ENCODE data around the gene DDX49. TPM values are rescaled to one million over a fixed set of nuclear protein-coding genes. Genes with fewer than 3 reads are reported as not detected.
A peak's percentile ranks its signal among the peaks of the same experiment; 100 is the strongest.

Gene DDX49
- total and polyA plus RNA-seq, 8 donors, result 17.5 to 42.2 (median 24.5) TPM

DNA sequence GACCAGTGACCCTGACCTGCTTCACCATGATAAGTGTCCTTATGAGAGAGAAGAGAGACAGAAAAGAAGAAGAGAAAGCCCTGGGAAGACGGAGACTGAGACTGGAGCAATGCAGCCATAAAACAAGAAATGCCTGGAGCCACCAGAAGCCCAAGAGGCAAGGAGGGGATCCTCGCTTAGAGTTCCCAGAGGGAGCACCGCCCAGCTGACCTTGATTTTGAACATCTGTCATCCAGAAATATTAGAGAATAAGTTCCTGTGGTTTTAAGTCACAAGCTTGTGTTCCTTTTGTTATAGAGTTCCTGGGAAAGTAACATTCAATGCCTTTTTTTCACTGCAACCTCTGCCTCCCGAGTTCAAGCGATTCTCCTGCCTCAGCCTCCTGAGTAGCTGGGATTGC lies 43.8 kb upstream of the DDX49 start:
- no peak overlapping the region for H3K27ac ChIP-seq
- intact Hi-C loops (cut with DNase I), result no loop called here
- no peaks in the 10 kb centered on the region for H3K27me3 ChIP-seq
- no peak for FAIRE-seq
- no peaks in the 10 kb centered on the region for H3K36me3 ChIP-seq
- no peaks in the 10 kb centered on the region for H3K4me1 ChIP-seq
- WGBS, 2 donors, result 93% methylated on average over 5 of the region's 5 CpGs
- H3K4me3 ChIP-seq, result no peak overlapping the region
- TF ChIP-seq, protein P1, sequence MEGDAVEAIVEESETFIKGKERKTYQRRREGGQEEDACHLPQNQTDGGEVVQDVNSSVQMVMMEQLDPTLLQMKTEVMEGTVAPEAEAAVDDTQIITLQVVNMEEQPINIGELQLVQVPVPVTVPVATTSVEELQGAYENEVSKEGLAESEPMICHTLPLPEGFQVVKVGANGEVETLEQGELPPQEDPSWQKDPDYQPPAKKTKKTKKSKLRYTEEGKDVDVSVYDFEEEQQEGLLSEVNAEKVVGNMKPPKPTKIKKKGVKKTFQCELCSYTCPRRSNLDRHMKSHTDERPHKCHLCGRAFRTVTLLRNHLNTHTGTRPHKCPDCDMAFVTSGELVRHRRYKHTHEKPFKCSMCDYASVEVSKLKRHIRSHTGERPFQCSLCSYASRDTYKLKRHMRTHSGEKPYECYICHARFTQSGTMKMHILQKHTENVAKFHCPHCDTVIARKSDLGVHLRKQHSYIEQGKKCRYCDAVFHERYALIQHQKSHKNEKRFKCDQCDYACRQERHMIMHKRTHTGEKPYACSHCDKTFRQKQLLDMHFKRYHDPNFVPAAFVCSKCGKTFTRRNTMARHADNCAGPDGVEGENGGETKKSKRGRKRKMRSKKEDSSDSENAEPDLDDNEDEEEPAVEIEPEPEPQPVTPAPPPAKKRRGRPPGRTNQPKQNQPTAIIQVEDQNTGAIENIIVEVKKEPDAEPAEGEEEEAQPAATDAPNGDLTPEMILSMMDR (IDR thresholded peaks at IDR 0.05), result no peak
- no peak for ATAC-seq
- no peak for DNase-seq
- H3K9me3 ChIP-seq, result no peaks in the 10 kb centered on the region

DNA sequence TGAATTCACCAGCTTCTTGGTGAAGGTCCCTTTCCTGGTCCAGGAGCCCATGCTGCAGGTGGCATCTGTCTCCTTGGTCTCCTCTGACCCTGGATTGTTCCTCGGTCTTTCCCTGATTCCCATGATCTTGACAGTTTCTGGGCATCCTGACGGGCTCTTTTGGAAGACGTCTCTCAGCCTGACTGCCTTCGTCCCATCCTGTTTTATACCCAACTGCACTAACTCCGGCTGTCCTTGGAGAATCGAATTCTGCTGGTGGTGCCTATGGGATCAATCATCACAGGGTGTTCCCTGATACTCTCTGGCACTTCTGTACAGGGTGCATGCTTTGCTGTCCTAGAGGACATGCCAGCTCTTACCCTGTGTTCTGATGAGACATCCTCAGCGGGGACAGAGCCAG lies 42.6 kb upstream of the DDX49 start:
- no peak overlapping the region for H3K27ac ChIP-seq
- TF ChIP-seq, protein P1 (IDR thresholded peaks at IDR 0.05), result no peak
- ATAC-seq (no peak), DNase-seq (no peak), FAIRE-seq (no peak)
- intact Hi-C loops (cut with DNase I), result no loop called here
- no peak overlapping the region for H3K4me3 ChIP-seq
- no peaks in the 10 kb centered on the region for H3K27me3 ChIP-seq
- H3K4me1 ChIP-seq, result no peaks in the 10 kb centered on the region
- 93% methylated on average over 7 of the region's 7 CpGs for WGBS, 2 donors
- H3K9me3 ChIP-seq, result no peaks in the 10 kb centered on the region
- no peaks in the 10 kb centered on the region for H3K36me3 ChIP-seq

DNA sequence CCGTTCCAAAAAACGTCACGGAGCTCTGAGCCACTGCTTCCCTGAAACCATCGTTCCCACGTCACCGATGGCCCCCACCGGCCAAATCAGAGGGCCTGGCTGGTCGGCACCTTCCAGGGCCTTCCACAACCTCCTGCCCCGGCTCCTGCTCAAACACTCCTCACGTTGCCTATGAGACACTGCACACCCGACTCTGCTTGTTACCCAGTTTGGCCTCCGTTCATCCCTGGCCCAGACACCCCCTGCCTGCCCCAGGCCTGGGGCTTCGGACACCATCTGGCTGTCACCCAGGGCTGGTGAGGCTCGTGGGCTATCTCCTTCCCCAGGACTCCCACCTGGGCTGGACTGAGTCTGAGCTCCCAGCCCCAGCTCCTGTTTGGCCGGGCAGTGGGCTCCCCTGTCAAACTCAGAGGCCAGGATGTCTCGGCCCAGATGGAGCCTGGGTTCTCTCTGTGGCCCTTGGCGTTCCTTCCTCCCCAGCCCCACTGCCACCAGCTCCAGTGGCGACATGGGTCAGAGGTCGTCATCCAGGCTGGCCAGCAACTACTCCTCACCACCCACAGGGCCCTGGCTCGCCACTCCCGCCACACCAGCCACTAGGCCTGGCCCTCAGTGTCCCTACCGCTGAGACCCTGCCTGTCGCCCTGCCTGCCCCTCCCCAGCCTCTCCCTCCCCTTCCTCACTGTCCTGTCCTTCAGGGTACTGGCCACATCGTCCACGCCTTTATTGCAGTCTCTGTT lies 41.3 kb upstream of the DDX49 start:
- no peak overlapping the region for H3K27ac ChIP-seq
- WGBS, 2 donors, result 74 to 81% methylated on average over 25 of the region's 25 CpGs
- no peaks in the 10 kb centered on the region for H3K9me3 ChIP-seq
- H3K4me3 ChIP-seq, result no peak overlapping the region
- FAIRE-seq (no peak), ATAC-seq (peak in 1 of 4 donors; percentile 6), DNase-seq (peak in 1 of 6 donors; percentile 59)
- TF ChIP-seq, protein P1 (IDR thresholded peaks at IDR 0.05), result no peak
- intact Hi-C loops (cut with DNase I), result no loop called here
- no peaks in the 10 kb centered on the region for H3K27me3 ChIP-seq
- no peaks in the 10 kb centered on the region for H3K4me1 ChIP-seq
- no peaks in the 10 kb centered on the region for H3K36me3 ChIP-seq

DNA sequence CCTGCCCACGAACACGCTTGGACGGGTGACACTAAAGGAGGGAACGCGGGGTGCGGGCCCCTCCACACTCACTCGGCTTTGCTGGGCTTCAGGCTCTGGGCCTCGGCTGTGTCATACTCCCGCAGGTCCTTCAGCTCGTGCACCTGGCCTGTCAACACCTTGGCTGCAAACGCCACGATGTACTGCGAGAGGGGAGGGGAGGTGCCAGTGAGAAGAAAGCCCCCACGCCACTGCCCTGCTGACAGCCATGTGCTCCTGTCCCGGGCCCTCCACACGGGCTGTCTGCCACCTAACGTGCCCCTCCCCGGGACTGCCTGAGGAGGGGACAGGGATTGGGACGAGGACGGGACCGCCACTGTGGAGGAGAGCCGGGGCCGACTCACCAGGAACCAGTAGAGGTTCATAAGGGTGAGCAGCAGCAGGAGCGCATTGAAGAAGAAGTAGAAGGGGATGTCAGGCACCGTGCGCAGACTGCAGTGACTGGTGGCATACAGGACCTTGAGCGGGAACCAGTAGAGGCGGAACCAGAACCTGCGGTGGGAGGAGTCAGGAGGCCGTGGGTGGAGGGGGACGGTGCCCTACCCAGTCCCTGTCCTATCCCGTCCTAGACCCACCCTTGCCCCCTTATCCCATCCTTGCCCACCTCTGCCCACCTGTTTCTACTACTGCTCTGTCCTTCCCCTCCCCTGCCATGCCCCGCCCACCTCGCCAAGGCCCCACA lies 40.5 kb upstream of the DDX49 start:
- peak in 2 of 4 donors; percentile 12 to 18 for ATAC-seq
- H3K27ac ChIP-seq, result no peak overlapping the region
- intact Hi-C loops (cut with DNase I), result no loop called here
- DNase-seq, result peak in 1 of 6 donors; percentile 72
- 73 to 81% methylated on average over 33 to 34 of the region's 34 CpGs for WGBS, 2 donors
- no peaks in the 10 kb centered on the region for H3K4me1 ChIP-seq
- H3K27me3 ChIP-seq, result no peaks in the 10 kb centered on the region
- H3K4me3 ChIP-seq, result no peak overlapping the region
- TF ChIP-seq, protein P1 (IDR thresholded peaks at IDR 0.05), result no peak
- no peaks in the 10 kb centered on the region for H3K36me3 ChIP-seq
- FAIRE-seq, result no peak
- no peaks in the 10 kb centered on the region for H3K9me3 ChIP-seq
